Left lung (tissue), 10 donors: ENCODE data around the gene ZNF219. TPM values are rescaled to one million over a fixed set of nuclear protein-coding genes. Genes with fewer than 3 reads are reported as not detected.
A peak's percentile ranks its signal among the peaks of the same experiment; 100 is the strongest.

Source experiments
- ATAC-seq: fragments of 200-7000 bp; cut with Tn5 transposase; one replicate; pipeline ENCODE4 v1.9.1; 2020; ENCODE audit warnings: moderate library complexity
- DNase-seq, 4 donors: peaks; one replicate each; pipeline ENCODE4 v3.0.0-alpha.2; 2013 to 2020
- H3K27ac ChIP-seq, 2 donors: fragments of 200-600 bp; sonication (generic) in 1 of 2; one replicate each; pipeline versions ENCODE4 v1.5.0 to v1.8.0; 2020 to 2021
- H3K27me3 ChIP-seq, 2 donors: fragments of 200-600 bp; sonication (generic) in 1 of 2; one replicate each; pipeline versions ENCODE4 v1.5.0 to v1.8.0; 2020 to 2021
- H3K36me3 ChIP-seq, 2 donors: fragments of 200-600 bp; sonication (generic) in 1 of 2; one replicate each; pipeline versions ENCODE4 v1.5.0 to v1.8.0; 2020 to 2021
- H3K4me1 ChIP-seq, 2 donors: fragments of 200-600 bp; one replicate each; pipeline ENCODE4 v1.8.0; 2021
- H3K4me3 ChIP-seq, 2 donors: fragments of 200-600 bp; sonication (generic) in 1 of 2; one replicate each; pipeline versions ENCODE4 v1.5.0 to v1.8.0; 2020 to 2021; ENCODE audit warnings: mild to moderate bottlenecking in 1 of 2
- H3K9me3 ChIP-seq, 2 donors: fragments of 200-600 bp; sonication (generic) in 1 of 2; one replicate each; pipeline versions ENCODE4 v1.5.0 to v1.8.0; 2020 to 2021
- CTCF ChIP-seq, 2 donors: fragments of 200-600 bp; sonication (generic) in 1 of 2; IDR thresholded peaks; one replicate each; pipeline versions ENCODE4 v1.5.0 to v1.8.0; 2021; ENCODE audit warnings: antibody characterized with exemption in 2 of 2
- intact Hi-C, 2 donors: fragments of 100-400 bp; cut with DNase I; formaldehyde crosslinking; loops; one replicate each; pipeline versions ENCODE4 v1.11.2 to v1.14.2; 2022
- polyA plus RNA-seq, 6 donors: library from polyadenylated mRNA; unstranded; fragments of 120-200 nt; gene quantifications; one replicate each; pipeline ENCODE4 v1.2.1, GENCODE V29; 2013; ENCODE audit not compliant: insufficient read length in 6 of 6
- total RNA-seq, 2 donors: library from RNA; stranded (reverse); fragmentation: NEBNext Ultra II Directional; extraction: Animal tissue kit (Norgen Biotek cat#: 25700); gene quantifications; one replicate each; pipeline ENCODE4 v1.2.1, GENCODE V29; 2021
- donor health status: DM: no; HTN: yes; CAD: no.
- donor health status: DM: no; HTN: no; CAD: no.

The ZNF219 gene
- total and polyA plus RNA-seq, 8 donors, result 30.5 to 45.4 (median 35.7) TPM

GRCh38 chr14:21075719-21076437 is 22.6 kb downstream of the ZNF219 start:
- no peak for DNase-seq
- no peak for TF ChIP-seq CTCF (IDR thresholded peaks at IDR 0.05)
- Histone ChIP-seq H3K4me1 (peaks cover 5 to 22% of the 10 kb centered on the region in 2 donors), H3K4me3 (no peak overlapping the region), H3K9me3 (no peaks in the 10 kb centered on the region), H3K27ac (no peak overlapping the region), H3K27me3 (no peaks in the 10 kb centered on the region), H3K36me3 (peaks cover 4 to 64% of the 10 kb centered on the region in 2 donors)
- intact Hi-C loops, result no loop called here
- no peak for ATAC-seq

GRCh38 chr14:21074398-21075272 is 23.8 kb downstream of the ZNF219 start:
- no peak for ATAC-seq
- no peak for TF ChIP-seq CTCF (IDR thresholded peaks at IDR 0.05)
- Histone ChIP-seq H3K27me3 (peaks cover 0 to 6% of the 10 kb centered on the region in 2 donors), H3K9me3 (no peaks in the 10 kb centered on the region), H3K4me1 (peaks cover 7 to 30% of the 10 kb centered on the region in 2 donors), H3K36me3 (peaks cover 4 to 54% of the 10 kb centered on the region in 2 donors), H3K4me3 (no peak overlapping the region), H3K27ac (no peak overlapping the region)
- intact Hi-C loops, result no loop called here
- DNase-seq, result peak in 1 of 4 donors; percentile 68

GRCh38 chr14:21073921-21074320 is 24.5 kb downstream of the ZNF219 start:
- ATAC-seq, result no peak
- H3K27me3 ChIP-seq, result peaks cover 4 to 13% of the 10 kb centered on the region in 2 donors
- TF ChIP-seq CTCF (IDR thresholded peaks at IDR 0.05), result no peak
- no peak overlapping the region for H3K27ac ChIP-seq
- H3K4me3 ChIP-seq, result no peak overlapping the region
- peaks cover 4 to 47% of the 10 kb centered on the region in 2 donors for H3K36me3 ChIP-seq
- intact Hi-C loops, result no loop called here
- DNase-seq, result peak in 1 of 4 donors; percentile 61
- no peaks in the 10 kb centered on the region for H3K9me3 ChIP-seq
- H3K4me1 ChIP-seq, result peaks cover 13 to 37% of the 10 kb centered on the region in 2 donors

GRCh38 chr14:21072781-21073339 is 25.6 kb downstream of the ZNF219 start:
- Histone ChIP-seq H3K36me3 (peaks cover 0 to 37% of the 10 kb centered on the region in 2 donors), H3K27ac (peak overlapping the region; percentile 88 to 89), H3K4me1 (peaks cover 17 to 44% of the 10 kb centered on the region in 2 donors), H3K27me3 (peaks cover 4 to 21% of the 10 kb centered on the region in 2 donors), H3K9me3 (no peaks in the 10 kb centered on the region), H3K4me3 (no peak overlapping the region)
- intact Hi-C loops, result no loop called here
- no peak for TF ChIP-seq CTCF (IDR thresholded peaks at IDR 0.05)
- ATAC-seq (no peak), DNase-seq (no peak)
